HCT116 (cell line): ENCODE results near the gene HMGCL. TPM values are rescaled to one million over a fixed set of nuclear protein-coding genes. Genes with fewer than 3 reads are reported as not detected.
A peak's percentile ranks its signal among the peaks of the same experiment; 100 is the strongest.

Source experiments
- ATAC-seq: fragments of 200-7000 bp; cut with Tn5 transposase; 2 replicates; pipeline ENCODE4 v1.9.1; 2020; ENCODE audit warnings: mild to moderate bottlenecking, moderate library complexity
- BruUV-seq: library from RNA; stranded (reverse); fragments of 400-500 nt; replicated peaks from 2 replicates; lab custom pipeline; 2021; lab: Mats Ljungman, UMichigan
- CTCF ChIA-PET: fragments of 300-600 bp; sonication (Branson Sonifier 250); formaldehyde crosslinking; loops from one replicate; lab custom pipeline; 2021; ENCODE audit warnings: antibody characterized with exemption; lab: Charles Lee
- POLR2A ChIA-PET: fragments of 300-600, 350-600 bp; sonication (Branson Sonifier 250); formaldehyde crosslinking; loops from one replicate; lab custom pipeline; 2021; ENCODE audit warnings: antibody characterized with exemption; lab: Charles Lee
- RAD21 ChIA-PET, 2 experiments: fragments of 300-600 bp; sonication (Branson Sonifier 250); formaldehyde crosslinking; loops; one replicate each; lab custom pipeline; 2023; ENCODE audit warnings: low total read pairs in 2 of 2; ENCODE audit not compliant: uncharacterized antibody in 2 of 2, unreplicated experiment in 2 of 2, low non-redundant PET in 1 of 2; lab: Charles Lee
- DNase-seq: peaks from one replicate; pipeline ENCODE4 v3.0.0-alpha.2; 2010; ENCODE audit warnings: low read depth, low spot score
- H2AFZ ChIP-seq: fragments of 200-600 bp; shearing (Covaris generic), sonication (generic); 2 replicates; pipeline ENCODE4 v1.6.1; 2017; ENCODE audit warnings: low read depth, mixed run types, mixed read lengths, antibody characterized with exemption, low read length; ENCODE audit not compliant: poor library complexity, severe bottlenecking
- H3K27ac ChIP-seq: 2 replicates; pipeline ENCODE4 v1.5.1; 2012; ENCODE audit warnings: low read depth, low read length
- H3K27me3 ChIP-seq: fragments of 200-600 bp; sonication (generic); 2 replicates; pipeline ENCODE4 v1.6.1; 2016; ENCODE audit warnings: mixed run types, low read length, mixed read lengths; ENCODE audit not compliant: insufficient read depth
- H3K36me3 ChIP-seq, 2 experiments: fragments of 200-500 bp in 1 of 2; fragments of 200-600 bp in 1 of 2; sonication (Bioruptor generic) in 1 of 2; sonication (generic) in 1 of 2; 2 replicates each; pipeline versions ENCODE4 v1.5.1 to v1.6.1; 2014 to 2016; ENCODE audit warnings: low read length in 2 of 2, inconsistent platforms in 1 of 2, mixed read lengths in 1 of 2, mixed run types in 1 of 2; ENCODE audit not compliant: insufficient read depth in 2 of 2, control insufficient read depth in 1 of 2
- H3K4me1 ChIP-seq, 2 experiments: fragments of 200-600 bp in 1 of 2; sonication (generic) in 1 of 2; 2 replicates each; pipeline versions ENCODE4 v1.5.1 to v1.6.1; 2012 to 2017; ENCODE audit warnings: low read length in 2 of 2, inconsistent platforms in 1 of 2, mild to moderate bottlenecking in 1 of 2, mixed read lengths in 1 of 2, mixed run types in 1 of 2, moderate library complexity in 1 of 2; ENCODE audit not compliant: insufficient read depth in 2 of 2, control insufficient read depth in 1 of 2
- H3K4me2 ChIP-seq: fragments of 200-600 bp; sonication (generic); 2 replicates; pipeline ENCODE4 v1.6.1; 2017; ENCODE audit warnings: mixed run types, low read length, mixed read lengths
- H3K4me3 ChIP-seq, 2 experiments: fragments of 200-600 bp in 1 of 2; sonication (generic) in 1 of 2; replicated peaks in 1 of 2; 2 replicates each; pipeline ENCODE4 v1.5.1; 2011 to 2016; ENCODE audit warnings: low read length in 2 of 2, control low read depth in 1 of 2, low read depth in 1 of 2, mild to moderate bottlenecking in 1 of 2, mixed read lengths in 1 of 2, mixed run types in 1 of 2
- H3K79me2 ChIP-seq: fragments of 200-600 bp; sonication (generic); 2 replicates; pipeline ENCODE4 v1.6.1; 2017; ENCODE audit warnings: mild to moderate bottlenecking, mixed run types, low read length, moderate library complexity, mixed read lengths; ENCODE audit not compliant: insufficient read depth
- H3K9ac ChIP-seq: fragments of 200-600 bp; sonication (generic); 2 replicates; pipeline ENCODE4 v1.6.1; 2016; ENCODE audit warnings: low read length, mixed read lengths
- H3K9me2 ChIP-seq: fragments of 200-600 bp; sonication (generic), shearing (Covaris generic); 2 replicates; pipeline ENCODE4 v1.6.1; 2017; ENCODE audit warnings: mixed run types, mild to moderate bottlenecking, moderate library complexity; ENCODE audit not compliant: insufficient read depth
- H3K9me3 ChIP-seq, 2 experiments: fragments of 200-500 bp in 1 of 2; fragments of 200-600 bp in 1 of 2; sonication (Bioruptor generic) in 1 of 2; sonication (generic) in 1 of 2; 2 replicates each; pipeline ENCODE4 v1.6.1; 2014 to 2017; ENCODE audit warnings: low read length in 2 of 2, mixed read lengths in 2 of 2, inconsistent platforms in 1 of 2, low read depth in 1 of 2, mild to moderate bottlenecking in 1 of 2, mixed run types in 1 of 2, moderate library complexity in 1 of 2; ENCODE audit not compliant: control insufficient read depth in 1 of 2, insufficient read depth in 1 of 2
- H4K20me1 ChIP-seq: fragments of 200-600 bp; sonication (generic), shearing (Covaris generic); 2 replicates; pipeline ENCODE4 v1.6.1; 2017; ENCODE audit warnings: mixed run types, mild to moderate bottlenecking, moderate library complexity; ENCODE audit not compliant: insufficient read depth
- CTCF ChIP-seq, 3 experiments: fragments of 200-600 bp in 1 of 3; sonication (generic) in 1 of 3; IDR thresholded peaks in 2 of 3; conservative IDR thresholded peaks in 1 of 3; 2 replicates each; pipeline ENCODE4 v1.5.1; 2012 to 2017; ENCODE audit warnings: low read depth in 2 of 3, low read length in 2 of 3, antibody characterized with exemption in 1 of 3, borderline replicate concordance in 1 of 3, control low read depth in 1 of 3, mild to moderate bottlenecking in 1 of 3, mixed read lengths in 1 of 3, mixed run types in 1 of 3, moderate library complexity in 1 of 3; ENCODE audit not compliant: insufficient read depth in 1 of 3
- RAD21 ChIP-seq: IDR thresholded peaks from 2 replicates; pipeline ENCODE4 v1.6.1; 2012; ENCODE audit warnings: low read depth, mild to moderate bottlenecking
- YY1 ChIP-seq: IDR thresholded peaks from 2 replicates; pipeline ENCODE4 v1.6.1; 2011; ENCODE audit warnings: low read length, low read depth, moderate library complexity, mild to moderate bottlenecking; ENCODE audit not compliant: insufficient replicate concordance; ENCODE audit errors: extremely low read depth
- intact Hi-C: fragments of 100-400 bp; cut with micrococcal nuclease; formaldehyde crosslinking; loops from 2 replicates; pipeline ENCODE4 v1.10.0; 2022
- total RNA-seq: library from RNA; stranded (reverse); gene quantifications from one replicate; pipeline ENCODE4 v1.2.1, GENCODE V29; 2021; ENCODE audit not compliant: unreplicated experiment

HMGCL gene
- total RNA-seq, 1 experiment from 2014 or later = 36.2 TPM

DNA sequence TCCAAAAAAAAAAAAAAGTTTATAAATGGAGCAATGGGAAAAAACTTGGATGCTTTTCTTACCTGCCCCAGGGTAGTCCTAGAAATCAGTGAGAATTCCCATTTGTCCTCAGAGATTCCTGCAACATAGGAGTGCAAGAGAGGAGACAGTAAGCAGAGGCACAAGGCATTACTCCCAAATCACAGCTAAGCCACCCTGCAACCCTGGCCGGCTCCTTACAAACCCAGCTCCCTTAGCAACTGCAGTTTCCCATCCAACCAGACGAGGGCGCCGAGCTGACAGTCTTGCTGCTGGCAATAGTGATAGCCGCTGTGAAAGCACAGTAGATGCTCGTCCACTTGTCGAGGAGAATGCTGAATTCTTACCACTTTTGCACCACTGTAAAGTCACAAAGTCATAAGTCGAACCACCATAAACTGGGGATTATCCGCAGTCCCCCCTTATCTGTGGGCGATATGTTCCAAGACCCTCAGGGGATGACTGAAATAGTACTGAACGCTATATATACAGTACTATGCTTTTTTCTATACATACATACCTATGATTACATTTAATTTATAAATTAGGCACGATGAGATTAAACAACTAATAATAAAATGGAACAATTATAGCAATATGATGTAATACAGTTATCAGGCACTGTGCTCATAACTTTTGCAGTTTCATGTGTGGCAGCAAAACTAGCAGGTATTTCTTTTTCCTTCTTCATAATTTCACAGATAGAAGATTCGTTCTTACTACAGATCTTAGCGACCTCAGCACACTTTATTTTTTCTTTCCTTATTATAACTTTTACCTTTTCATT, 53.0 kb downstream of the HMGCL start:
- H3K9me3 ChIP-seq = no peaks in the 10 kb centered on the region
- H3K4me1 ChIP-seq = peaks cover 4 to 6% of the 10 kb centered on the region in 2 experiments; a peak in 2 of 4 replicates

More for the DNA sequence above, 53.0 kb downstream of the HMGCL start:
- H3K9ac ChIP-seq = no peak overlapping the region
- no peaks in the 10 kb centered on the region for H4K20me1 ChIP-seq
- ChIA-PET RAD21 (interaction anchor here (0.7 to 1.6 kb wide), 5 partner anchors 27 to 159 kb away, joined by 3 to 10 read pairs (median 4); no protein-coding TSS in a partner anchor), POLR2A (interaction anchor here (0.9 kb wide), 1 partner anchor 53 kb away, joined by 3 read pairs; the partner anchor contains the start of gene HMGCL), CTCF (interaction anchor here (0.6 to 3.4 kb wide), 18 partner anchors 10 to 427 kb away, joined by 3 to 62 read pairs (median 3); partner anchors contain the start of genes GALE and LYPLA2)
- peaks cover 4 to 7% of the 10 kb centered on the region in 2 experiments; a peak in 2 of 4 replicates for H3K36me3 ChIP-seq
- intact Hi-C loops = loop anchor here (1.0 to 5.0 kb wide), 4 partner anchors 82 to 620 kb away; partner anchors contain the start of gene FUCA1
- DNase-seq (peak; percentile 64), ATAC-seq (peak; percentile 97)
- 0 out of 2 replicates have a peak overlapping the region, but pooled peaks have one; percentile 17 for H3K4me2 ChIP-seq
- no TSS peak for BruUV-seq
- no peak overlapping the region for H3K27ac ChIP-seq
- no peaks in the 10 kb centered on the region for H3K9me2 ChIP-seq
- H3K79me2 ChIP-seq = peaks cover 18% of the 10 kb centered on the region
- no peak for TF ChIP-seq YY1
- peak; percentile 90 for TF ChIP-seq RAD21
- TF ChIP-seq CTCF (IDR thresholded peaks at IDR 0.05 in 2 of 3, conservative IDR thresholded peaks at IDR 0.05 in 1 of 3; ENCODE audit: borderline replicate concordance in 1 of 3, insufficient read depth in 1 of 3, low read depth in 2 of 3, low read length in 2 of 3) = peak; percentile 85 to 97 (median 93)
- H3K27me3 ChIP-seq = no peaks in the 10 kb centered on the region
- no peak overlapping the region for H2AFZ ChIP-seq
- H3K4me3 ChIP-seq = no peak overlapping the region
